PC-3 (cell line): Measurements from ENCODE around the gene CSNK1D. TPM values are rescaled to one million over a fixed set of nuclear protein-coding genes. Genes with fewer than 3 reads are reported as not detected.
A peak's percentile ranks its signal among the peaks of the same experiment; 100 is the strongest.

ENCODE experiments used
- ATAC-seq: fragments of 200-7000 bp; cut with Tn5 transposase; 2 replicates; pipeline ENCODE4 v1.9.1; 2020; ENCODE audit warnings: mild to moderate bottlenecking, moderate library complexity
- BruUV-seq: library from RNA; stranded (reverse); fragments of 400-500 nt; replicated peaks from 2 replicates; lab custom pipeline; 2021; lab: Mats Ljungman, UMichigan
- CTCF ChIA-PET: fragments of 300-600 bp; sonication (Branson Sonifier 250); formaldehyde crosslinking; loops from one replicate; lab custom pipeline; 2022; ENCODE audit warnings: antibody characterized with exemption; lab: Charles Lee
- POLR2A ChIA-PET: fragments of 300-600 bp; sonication (Branson Sonifier 250); formaldehyde crosslinking; loops from one replicate; lab custom pipeline; 2022; ENCODE audit warnings: antibody characterized with exemption; ENCODE audit not compliant: unreplicated experiment; lab: Charles Lee
- DNase-seq: peaks from one replicate; pipeline ENCODE4 v3.0.0-alpha.2; 2015
- H2AFZ ChIP-seq: fragments of 300-600 bp; sonication (generic); 2 replicates; pipeline ENCODE4 v1.6.0; 2016; ENCODE audit warnings: antibody characterized with exemption, low read length
- H3F3A ChIP-seq: fragments of 300-600 bp; sonication (generic); one replicate; pipeline ENCODE4 v1.6.0; 2017; ENCODE audit warnings: antibody characterized with exemption, low read length, control low read depth, mild to moderate bottlenecking; ENCODE audit not compliant: unreplicated experiment
- H3K27ac ChIP-seq: fragments of 300-600 bp; sonication (generic); 2 replicates; pipeline ENCODE4 v1.5.1; 2016; ENCODE audit warnings: mild to moderate bottlenecking, low read length
- H3K27me3 ChIP-seq: fragments of 300-600 bp; sonication (generic); 2 replicates; pipeline ENCODE4 v1.6.1; 2016; ENCODE audit warnings: low read length, mixed read lengths
- H3K36me3 ChIP-seq: fragments of 300-600 bp; sonication (generic); 2 replicates; pipeline ENCODE4 v1.6.1; 2016; ENCODE audit warnings: low read depth, mixed run types, low read length, mixed read lengths
- H3K4me1 ChIP-seq: fragments of 300-600 bp; sonication (generic); 2 replicates; pipeline ENCODE4 v1.5.1; 2016; ENCODE audit warnings: low read length; ENCODE audit not compliant: insufficient read depth
- H3K4me2 ChIP-seq: fragments of 300-600 bp; sonication (generic); 2 replicates; pipeline ENCODE4 v1.6.0; 2016; ENCODE audit warnings: low read length
- H3K4me3 ChIP-seq: fragments of 300-600 bp; sonication (generic); 2 replicates; pipeline ENCODE4 v1.5.1; 2016; ENCODE audit warnings: mild to moderate bottlenecking, low read length, mixed read lengths
- H3K79me2 ChIP-seq: fragments of 300-600 bp; sonication (generic); 2 replicates; pipeline ENCODE4 v1.6.1; 2017; ENCODE audit warnings: low read length, mixed read lengths
- H3K9ac ChIP-seq: fragments of 300-600 bp; sonication (generic); 2 replicates; pipeline ENCODE4 v1.6.0; 2016; ENCODE audit warnings: mild to moderate bottlenecking, low read length
- H3K9me2 ChIP-seq: fragments of 300-600 bp; sonication (generic); replicated peaks from 2 replicates; pipeline ENCODE4 v1.6.1; 2016; ENCODE audit warnings: mixed run types, low read length, mixed read lengths
- H3K9me3 ChIP-seq: fragments of 300-600 bp; sonication (generic); 2 replicates; pipeline ENCODE4 v1.6.1; 2016; ENCODE audit warnings: low read length, mixed read lengths
- H4K20me1 ChIP-seq: fragments of 300-600 bp; sonication (generic); 2 replicates; pipeline ENCODE4 v1.6.1; 2016; ENCODE audit warnings: low read length, mixed read lengths
- EZH2 ChIP-seq: fragments of 300-600 bp; sonication (generic); IDR thresholded peaks from one replicate; pipeline ENCODE4 v1.6.1; 2017; ENCODE audit warnings: antibody characterized with exemption, mild to moderate bottlenecking, low read length; ENCODE audit not compliant: unreplicated experiment
- EZH2phosphoT487 ChIP-seq: fragments of 300-600 bp; sonication (generic); IDR thresholded peaks from 2 replicates; pipeline ENCODE4 v1.6.1; 2018; ENCODE audit warnings: mild to moderate bottlenecking, antibody characterized with exemption, low read length, borderline replicate concordance
- intact Hi-C: fragments of 100-400 bp; cut with micrococcal nuclease; formaldehyde crosslinking; loops from 2 replicates; pipeline ENCODE4 v1.9.0; 2023
- total RNA-seq: library from RNA; depleted of rRNA; stranded (reverse); fragments of >200 nt; gene quantifications from 2 replicates; pipeline ENCODE4 v1.2.3, GENCODE V29; 2014
- TF ChIP-seq, protein P1 (sequence below): fragments of 300-600 bp; sonication (generic); conservative IDR thresholded peaks from 2 replicates; pipeline ENCODE4 v1.5.1; 2017; ENCODE audit warnings: antibody characterized with exemption, low read depth, mild to moderate bottlenecking, low read length

Gene CSNK1D
- total RNA-seq, 1 experiment from 2014 or later, result 58.6 TPM

DNA sequence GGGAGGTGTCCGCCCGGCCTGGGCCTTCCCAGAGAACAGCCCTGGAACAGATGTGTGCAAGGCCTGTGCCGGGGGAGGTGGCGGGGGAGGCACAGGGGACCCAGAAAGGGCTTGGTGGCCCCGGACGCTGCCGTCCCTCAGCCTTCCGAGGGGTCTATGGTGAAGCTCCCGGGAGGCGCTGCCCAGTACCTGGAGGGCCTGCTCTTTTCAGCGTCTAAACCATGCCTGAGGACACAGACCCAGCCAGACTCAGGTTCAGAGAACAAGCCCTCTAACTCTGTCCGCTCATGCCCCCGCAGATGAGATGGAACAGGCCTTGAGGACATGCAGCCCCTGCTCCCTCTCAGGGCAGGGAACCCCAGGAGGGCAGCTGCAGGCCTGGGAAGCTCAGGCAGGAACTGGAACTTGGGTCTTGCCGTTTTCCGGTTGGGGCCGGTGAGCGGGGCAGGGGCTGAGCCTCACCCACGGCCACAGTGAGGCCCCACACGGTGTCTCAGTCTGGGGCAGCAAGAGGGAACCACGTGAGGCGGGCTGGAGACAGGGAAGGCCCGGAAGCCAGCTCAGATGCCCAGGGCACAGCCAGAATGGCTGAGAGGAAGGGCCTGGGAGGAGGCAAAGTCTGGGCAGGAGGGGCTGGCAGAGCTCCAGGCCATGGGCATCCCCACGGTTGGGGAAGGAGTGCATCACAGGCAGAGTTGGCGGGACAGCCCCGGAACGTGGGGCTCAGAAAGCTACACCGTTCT is 32.1 kb downstream of the CSNK1D start:
- TF ChIP-seq, protein P1, sequence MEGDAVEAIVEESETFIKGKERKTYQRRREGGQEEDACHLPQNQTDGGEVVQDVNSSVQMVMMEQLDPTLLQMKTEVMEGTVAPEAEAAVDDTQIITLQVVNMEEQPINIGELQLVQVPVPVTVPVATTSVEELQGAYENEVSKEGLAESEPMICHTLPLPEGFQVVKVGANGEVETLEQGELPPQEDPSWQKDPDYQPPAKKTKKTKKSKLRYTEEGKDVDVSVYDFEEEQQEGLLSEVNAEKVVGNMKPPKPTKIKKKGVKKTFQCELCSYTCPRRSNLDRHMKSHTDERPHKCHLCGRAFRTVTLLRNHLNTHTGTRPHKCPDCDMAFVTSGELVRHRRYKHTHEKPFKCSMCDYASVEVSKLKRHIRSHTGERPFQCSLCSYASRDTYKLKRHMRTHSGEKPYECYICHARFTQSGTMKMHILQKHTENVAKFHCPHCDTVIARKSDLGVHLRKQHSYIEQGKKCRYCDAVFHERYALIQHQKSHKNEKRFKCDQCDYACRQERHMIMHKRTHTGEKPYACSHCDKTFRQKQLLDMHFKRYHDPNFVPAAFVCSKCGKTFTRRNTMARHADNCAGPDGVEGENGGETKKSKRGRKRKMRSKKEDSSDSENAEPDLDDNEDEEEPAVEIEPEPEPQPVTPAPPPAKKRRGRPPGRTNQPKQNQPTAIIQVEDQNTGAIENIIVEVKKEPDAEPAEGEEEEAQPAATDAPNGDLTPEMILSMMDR, result no peak
- no peak for TF ChIP-seq EZH2
- no peak for TF ChIP-seq EZH2phosphoT487
- H3K27ac ChIP-seq, result peak overlapping the region; percentile 68
- H3K4me3 ChIP-seq, result no peak overlapping the region
- H3K79me2 ChIP-seq, result peaks cover 43% of the 10 kb centered on the region
- H3F3A ChIP-seq, result peaks cover 56% of the 10 kb centered on the region
- H3K4me1 ChIP-seq, result peaks cover 42% of the 10 kb centered on the region
- DNase-seq (peak; percentile 74), ATAC-seq (peak; percentile 51)
- H2AFZ ChIP-seq, result no peak overlapping the region
- no peak overlapping the region for H3K9ac ChIP-seq
- BruUV-seq, result no TSS peak
- H3K9me3 ChIP-seq, result no peaks in the 10 kb centered on the region
- H3K9me2 ChIP-seq, result no peaks in the 10 kb centered on the region
- H3K4me2 ChIP-seq, result no peak overlapping the region
- no peaks in the 10 kb centered on the region for H3K27me3 ChIP-seq
- POLR2A ChIA-PET, result interaction anchor here (0.5 kb wide), 1 partner anchor 93 kb away, joined by 4 read pairs; no protein-coding TSS in a partner anchor
- CTCF ChIA-PET, result interaction anchor here (0.6 to 1.8 kb wide), 3 partner anchors 35 to 204 kb away, joined by 3 to 5 read pairs (median 3); partner anchors contain the start of gene DCXR
- intact Hi-C loops, result loop anchor here (5.0 to 10.0 kb wide), 2 partner anchors 34 to 213 kb away; partner anchors contain the start of genes CYBC1 and NARF
- peaks cover 45% of the 10 kb centered on the region for H3K36me3 ChIP-seq
- H4K20me1 ChIP-seq, result peaks cover 41% of the 10 kb centered on the region

DNA sequence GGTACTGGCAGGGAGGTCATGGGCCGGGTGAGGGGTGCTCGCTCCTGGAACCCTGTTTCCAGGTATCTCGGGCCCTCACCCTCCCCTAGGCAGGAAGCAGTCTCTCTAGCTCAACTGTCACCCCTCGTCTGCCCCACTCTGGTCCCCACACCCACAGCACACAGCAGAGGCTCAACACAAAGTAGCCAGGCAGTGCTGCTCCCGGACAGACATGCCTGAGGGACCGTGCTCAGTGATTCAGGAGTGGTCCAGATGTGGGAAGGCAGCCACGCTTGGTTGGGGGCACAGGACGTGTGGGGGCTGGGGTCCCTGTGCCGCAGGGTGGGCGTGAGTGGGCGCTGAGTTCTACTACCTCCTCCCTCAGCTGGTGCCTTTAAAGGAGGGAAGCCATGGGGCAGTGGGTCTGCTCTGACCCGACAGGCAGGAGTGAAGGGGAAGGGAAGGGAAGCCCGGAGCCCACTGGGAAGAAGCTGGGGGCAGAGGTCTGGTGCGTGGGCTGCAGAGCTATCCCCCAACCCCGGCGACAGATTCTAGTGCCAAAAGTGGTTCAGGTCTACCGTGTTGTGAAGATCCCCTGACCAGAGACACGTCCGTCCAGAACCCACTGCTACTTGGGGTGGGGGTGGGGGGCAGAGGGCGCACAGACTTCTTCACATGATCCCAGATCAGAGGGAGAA is 32.9 kb downstream of the CSNK1D start:
- Histone ChIP-seq H3K27ac (peak overlapping the region; percentile 68; the same call in 1 of the 2 replicates), H3K79me2 (peaks cover 45% of the 10 kb centered on the region), H3K4me2 (no peak overlapping the region), H2AFZ (no peak overlapping the region), H3K4me1 (peaks cover 40% of the 10 kb centered on the region), H3K9ac (no peak overlapping the region), H3K27me3 (no peaks in the 10 kb centered on the region), H3K36me3 (peaks cover 44% of the 10 kb centered on the region), H4K20me1 (peaks cover 47% of the 10 kb centered on the region), H3F3A (peaks cover 50% of the 10 kb centered on the region), H3K9me2 (no peaks in the 10 kb centered on the region), H3K4me3 (no peak overlapping the region), H3K9me3 (no peaks in the 10 kb centered on the region)
- TF ChIP-seq EZH2phosphoT487 (no peak), EZH2 (no peak)
- TF ChIP-seq, protein P1, result no peak
- ChIA-PET CTCF (interaction anchor here (1.0 kb wide), 1 partner anchor 58 kb away, joined by 3 read pairs; no protein-coding TSS in a partner anchor), POLR2A (no interaction called here)
- BruUV-seq, result no TSS peak
- intact Hi-C loops, result loop anchor here (5.0 to 10.0 kb wide), 2 partner anchors 33 to 214 kb away; partner anchors contain the start of genes CYBC1 and NARF
- no peak for DNase-seq
- no peak for ATAC-seq
